Psoas muscle (tissue), 8 donors: ENCODE results near the gene NR0B1. TPM values are rescaled to one million over a fixed set of nuclear protein-coding genes. Genes with fewer than 3 reads are reported as not detected.
A peak's percentile ranks its signal among the peaks of the same experiment; 100 is the strongest.

ENCODE experiments used
- ATAC-seq, 4 donors: fragments of 200-7000 bp; cut with Tn5 transposase; one replicate each; pipeline ENCODE4 v1.9.1; 2020; ENCODE audit warnings: moderate library complexity in 3 of 4, mild to moderate bottlenecking in 2 of 4
- DNase-seq, 2 donors: peaks; one replicate each; pipeline ENCODE4 v3.0.0-alpha.2; 2020
- H3K27ac ChIP-seq: fragments of 200-600 bp; one replicate; pipeline ENCODE4 v1.8.0; 2022
- H3K27me3 ChIP-seq, 3 donors: fragments of 200-600 bp in 1 of 3; one replicate each; pipeline versions ENCODE4 v1.6.1 to v1.8.0; 2013 to 2022; ENCODE audit warnings: low read length in 2 of 3, mild to moderate bottlenecking in 2 of 3, moderate library complexity in 1 of 3; ENCODE audit not compliant: insufficient read depth in 3 of 3
- H3K36me3 ChIP-seq, 2 donors: fragments of 200-600 bp in 1 of 2; one replicate each; pipeline versions ENCODE4 v1.6.1 to v1.8.0; 2013 to 2022; ENCODE audit warnings: low read depth in 1 of 2, mild to moderate bottlenecking in 1 of 2, moderate library complexity in 1 of 2; ENCODE audit not compliant: insufficient read depth in 1 of 2
- H3K4me1 ChIP-seq: fragments of 200-600 bp; one replicate; pipeline ENCODE4 v1.8.0; 2022
- H3K4me3 ChIP-seq: fragments of 200-600 bp; one replicate; pipeline ENCODE4 v1.8.0; 2022; ENCODE audit warnings: mild to moderate bottlenecking
- H3K9me3 ChIP-seq: fragments of 200-600 bp; one replicate; pipeline ENCODE4 v1.8.0; 2022
- WGBS, 3 donors: extraction: QIAGEN DNeasy Blood & Tissue Kit; methylation state at CpG; one replicate each; pipeline versions ENCODE4 v1.1.6 to v1.1.7; 2013; 5-methylcytosine and 5-hydroxymethylcytosine counted together
- intact Hi-C, 2 donors: fragments of 100-400 bp; cut with DNase I; formaldehyde crosslinking; loops; one replicate each; pipeline versions ENCODE4 v1.11.0 to v1.14.2; 2022
- polyA plus RNA-seq, 3 donors: library from polyadenylated mRNA; stranded (reverse); fragments of 200-250 nt; gene quantifications; one replicate each; pipeline ENCODE4 v1.2.3, GENCODE V29; 2013
- total RNA-seq, 4 donors: library from RNA; stranded (reverse); fragmentation: NEBNext Ultra II Directional in 2 of 4; extraction: Animal tissue kit (Norgen Biotek cat#: 25700) in 2 of 4; gene quantifications; one replicate each; pipeline versions ENCODE4 v1.2.1 to v1.2.4, GENCODE V29; 2021 to 2023
- TF ChIP-seq, protein P1 (sequence below): fragments of 200-600 bp; IDR thresholded peaks from one replicate; pipeline ENCODE4 v1.8.0; 2022; ENCODE audit warnings: antibody characterized with exemption
- donor health status: healthy with polysubstance abuse.
- donor health status: DM: no; HTN: no; CAD: no; lungs with moderate emphysema.
- donor health status: Bipolar disorder and iron deficiency.
- donor health status: healthy.
- donor health status: DM: yes; HTN: yes; CAD: no.
- donor health status: DM: no; HTN: no; CAD: no.
- donor health status: DM: no; HTN: no; CAD: no.
- donor health status: DM: yes; HTN: yes; CAD: no.

Gene NR0B1
- total and polyA plus RNA-seq, 7 donors, result 0.01 to 0.05 TPM; not detected in 5

DNA sequence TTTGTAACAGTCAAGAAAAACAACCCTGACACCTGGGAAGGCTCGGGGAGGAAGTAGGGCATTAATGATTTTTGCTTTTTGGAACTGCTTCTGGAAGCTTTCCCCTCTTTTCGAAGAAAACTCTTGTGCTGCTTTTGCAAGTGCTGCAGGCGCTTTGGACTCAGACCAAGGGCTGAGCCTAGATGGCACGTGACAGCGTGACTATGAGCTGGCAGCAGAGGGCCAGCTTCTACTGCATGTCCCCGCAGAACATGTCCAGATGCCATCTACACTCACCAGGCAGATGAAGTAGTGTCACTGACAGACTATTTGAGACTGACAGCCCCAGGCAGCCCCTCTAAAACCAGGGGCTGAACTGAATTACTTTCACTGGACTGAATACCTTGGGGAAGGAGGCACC, 6.2 kb downstream of the NR0B1 start:
- Histone ChIP-seq H3K9me3 (no peaks in the 10 kb centered on the region), H3K27ac (no peak overlapping the region), H3K27me3 (peaks cover 0 to 14% (median 0%) of the 10 kb centered on the region in 3 donors), H3K36me3 (no peaks in the 10 kb centered on the region), H3K4me1 (no peaks in the 10 kb centered on the region), H3K4me3 (no peak overlapping the region)
- ATAC-seq (peak in 1 of 4 donors; percentile 51), DNase-seq (peak; percentile 21 to 62)
- TF ChIP-seq, protein P1, sequence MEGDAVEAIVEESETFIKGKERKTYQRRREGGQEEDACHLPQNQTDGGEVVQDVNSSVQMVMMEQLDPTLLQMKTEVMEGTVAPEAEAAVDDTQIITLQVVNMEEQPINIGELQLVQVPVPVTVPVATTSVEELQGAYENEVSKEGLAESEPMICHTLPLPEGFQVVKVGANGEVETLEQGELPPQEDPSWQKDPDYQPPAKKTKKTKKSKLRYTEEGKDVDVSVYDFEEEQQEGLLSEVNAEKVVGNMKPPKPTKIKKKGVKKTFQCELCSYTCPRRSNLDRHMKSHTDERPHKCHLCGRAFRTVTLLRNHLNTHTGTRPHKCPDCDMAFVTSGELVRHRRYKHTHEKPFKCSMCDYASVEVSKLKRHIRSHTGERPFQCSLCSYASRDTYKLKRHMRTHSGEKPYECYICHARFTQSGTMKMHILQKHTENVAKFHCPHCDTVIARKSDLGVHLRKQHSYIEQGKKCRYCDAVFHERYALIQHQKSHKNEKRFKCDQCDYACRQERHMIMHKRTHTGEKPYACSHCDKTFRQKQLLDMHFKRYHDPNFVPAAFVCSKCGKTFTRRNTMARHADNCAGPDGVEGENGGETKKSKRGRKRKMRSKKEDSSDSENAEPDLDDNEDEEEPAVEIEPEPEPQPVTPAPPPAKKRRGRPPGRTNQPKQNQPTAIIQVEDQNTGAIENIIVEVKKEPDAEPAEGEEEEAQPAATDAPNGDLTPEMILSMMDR, result no peak
- intact Hi-C loops, result no loop called here
- WGBS, 3 donors, result 16 to 21% (median 19%) methylated on average over 6 of the region's 6 CpGs

DNA sequence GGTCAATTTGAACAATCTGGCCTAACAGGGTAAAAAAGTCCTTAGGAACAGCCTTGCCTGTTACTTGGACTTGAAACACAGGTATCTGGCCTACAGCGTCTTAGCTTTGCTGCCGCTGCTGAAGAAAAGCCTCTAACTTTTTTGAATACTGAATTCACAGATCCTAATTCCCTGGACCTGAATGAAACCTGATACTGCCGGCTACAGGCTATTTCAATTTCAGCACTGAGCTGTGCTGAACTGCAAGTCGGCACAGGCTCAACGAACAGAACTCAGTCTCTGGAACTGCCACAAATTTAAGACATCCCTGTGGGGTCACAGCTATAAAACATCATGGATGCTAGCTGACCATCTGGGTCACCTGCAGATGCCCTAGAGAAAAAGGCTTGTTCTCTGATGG, 7.2 kb downstream of the NR0B1 start:
- Histone ChIP-seq H3K4me1 (no peaks in the 10 kb centered on the region), H3K4me3 (no peak overlapping the region), H3K36me3 (no peaks in the 10 kb centered on the region), H3K27me3 (peaks cover 0 to 8% (median 0%) of the 10 kb centered on the region in 3 donors), H3K27ac (no peak overlapping the region), H3K9me3 (no peaks in the 10 kb centered on the region)
- no peak for ATAC-seq
- 11 to 26% (median 17%) methylated on average over 5 of the region's 5 CpGs for WGBS, 3 donors
- intact Hi-C loops, result no loop called here
- no peak for DNase-seq
- TF ChIP-seq, protein P1, result no peak

DNA sequence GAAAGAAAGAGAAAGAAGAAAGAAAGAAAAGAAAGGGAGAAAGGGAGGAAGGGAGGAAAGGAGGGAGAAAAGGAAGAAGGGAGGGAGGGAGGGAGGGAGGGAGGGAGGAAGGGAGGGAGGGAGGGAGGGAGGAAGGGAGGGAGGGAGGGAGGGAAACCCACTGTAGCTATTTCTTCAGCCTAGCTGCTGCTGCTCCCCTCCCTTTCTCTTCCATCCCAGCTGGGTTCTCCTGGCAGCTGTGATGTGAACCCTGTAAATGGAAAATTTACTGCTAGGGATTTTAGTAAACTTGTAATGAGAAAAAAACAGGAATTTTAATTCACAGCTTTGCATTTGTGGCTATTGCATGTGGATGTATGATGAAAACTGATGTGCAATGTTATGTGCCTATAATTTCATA, 8.0 kb downstream of the NR0B1 start:
- TF ChIP-seq, protein P1, result no peak
- no peaks in the 10 kb centered on the region for H3K9me3 ChIP-seq
- H3K4me1 ChIP-seq, result no peaks in the 10 kb centered on the region
- H3K27me3 ChIP-seq, result peaks cover 0 to 11% (median 0%) of the 10 kb centered on the region in 3 donors
- no peak for DNase-seq
- H3K4me3 ChIP-seq, result no peak overlapping the region
- no peak for ATAC-seq
- no peak overlapping the region for H3K27ac ChIP-seq
- intact Hi-C loops, result no loop called here
- H3K36me3 ChIP-seq, result no peaks in the 10 kb centered on the region

DNA sequence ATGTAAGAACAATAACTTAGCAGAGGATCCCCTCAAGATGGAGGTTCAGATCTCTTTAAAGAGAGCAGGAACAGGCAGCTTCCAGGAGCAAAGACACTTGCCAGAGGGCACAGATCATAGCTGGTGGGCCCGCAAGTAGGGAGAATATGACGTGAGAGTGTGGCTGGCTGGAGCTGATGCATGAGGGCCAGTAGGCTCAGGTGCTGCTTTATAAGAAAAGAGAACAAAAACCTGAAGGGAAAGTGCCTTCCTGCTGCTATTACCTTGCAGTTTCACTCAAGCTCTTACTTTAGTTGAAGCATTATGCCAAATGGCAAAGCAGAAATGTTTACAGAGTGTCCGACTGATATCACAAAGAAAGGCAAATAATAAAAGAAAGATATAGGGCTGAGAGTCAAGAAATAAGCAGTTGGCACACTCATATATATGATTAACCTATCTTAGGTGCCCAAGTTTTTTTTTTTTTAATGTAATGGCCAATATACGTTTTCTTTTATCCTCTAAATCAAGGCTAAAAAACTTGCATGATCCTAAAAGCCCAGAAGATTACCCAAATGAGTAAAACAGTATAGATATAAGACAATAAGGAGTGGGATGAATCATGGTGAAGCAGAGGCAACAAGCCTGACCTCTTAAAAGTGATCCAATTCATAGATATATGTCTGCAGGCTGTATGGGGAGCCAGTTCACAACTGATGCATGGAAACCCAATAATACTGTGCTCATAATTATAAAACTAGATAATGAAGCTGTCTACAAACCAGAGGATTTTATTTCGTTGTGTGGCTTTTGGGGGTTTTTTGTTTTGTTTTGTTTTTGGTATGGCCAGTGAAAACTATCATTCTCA, 12.6 kb downstream of the NR0B1 start:
- H3K27me3 ChIP-seq, result peaks cover 0 to 18% (median 0%) of the 10 kb centered on the region in 3 donors
- no peaks in the 10 kb centered on the region for H3K36me3 ChIP-seq
- H3K4me3 ChIP-seq, result no peak overlapping the region
- intact Hi-C loops, result no loop called here
- DNase-seq (no peak), ATAC-seq (no peak)
- WGBS, 3 donors, result 55 to 83% (median 72%) methylated on average over 5 of the region's 5 CpGs
- no peaks in the 10 kb centered on the region for H3K9me3 ChIP-seq
- H3K27ac ChIP-seq, result no peak overlapping the region
- H3K4me1 ChIP-seq, result no peaks in the 10 kb centered on the region
- TF ChIP-seq, protein P1, result no peak
